ENCODE data around the gene G2E3.
A peak's percentile ranks its signal among the peaks of the same experiment; 100 is the strongest.
"Not testable (repeated sequence)": the region's sequence is repeated elsewhere in the genome, so short reads cannot be mapped to it uniquely, and the experiment has no call there.

G2E3 gene, protein sequence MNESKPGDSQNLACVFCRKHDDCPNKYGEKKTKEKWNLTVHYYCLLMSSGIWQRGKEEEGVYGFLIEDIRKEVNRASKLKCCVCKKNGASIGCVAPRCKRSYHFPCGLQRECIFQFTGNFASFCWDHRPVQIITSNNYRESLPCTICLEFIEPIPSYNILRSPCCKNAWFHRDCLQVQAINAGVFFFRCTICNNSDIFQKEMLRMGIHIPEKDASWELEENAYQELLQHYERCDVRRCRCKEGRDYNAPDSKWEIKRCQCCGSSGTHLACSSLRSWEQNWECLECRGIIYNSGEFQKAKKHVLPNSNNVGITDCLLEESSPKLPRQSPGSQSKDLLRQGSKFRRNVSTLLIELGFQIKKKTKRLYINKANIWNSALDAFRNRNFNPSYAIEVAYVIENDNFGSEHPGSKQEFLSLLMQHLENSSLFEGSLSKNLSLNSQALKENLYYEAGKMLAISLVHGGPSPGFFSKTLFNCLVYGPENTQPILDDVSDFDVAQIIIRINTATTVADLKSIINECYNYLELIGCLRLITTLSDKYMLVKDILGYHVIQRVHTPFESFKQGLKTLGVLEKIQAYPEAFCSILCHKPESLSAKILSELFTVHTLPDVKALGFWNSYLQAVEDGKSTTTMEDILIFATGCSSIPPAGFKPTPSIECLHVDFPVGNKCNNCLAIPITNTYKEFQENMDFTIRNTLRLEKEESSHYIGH

DNA sequence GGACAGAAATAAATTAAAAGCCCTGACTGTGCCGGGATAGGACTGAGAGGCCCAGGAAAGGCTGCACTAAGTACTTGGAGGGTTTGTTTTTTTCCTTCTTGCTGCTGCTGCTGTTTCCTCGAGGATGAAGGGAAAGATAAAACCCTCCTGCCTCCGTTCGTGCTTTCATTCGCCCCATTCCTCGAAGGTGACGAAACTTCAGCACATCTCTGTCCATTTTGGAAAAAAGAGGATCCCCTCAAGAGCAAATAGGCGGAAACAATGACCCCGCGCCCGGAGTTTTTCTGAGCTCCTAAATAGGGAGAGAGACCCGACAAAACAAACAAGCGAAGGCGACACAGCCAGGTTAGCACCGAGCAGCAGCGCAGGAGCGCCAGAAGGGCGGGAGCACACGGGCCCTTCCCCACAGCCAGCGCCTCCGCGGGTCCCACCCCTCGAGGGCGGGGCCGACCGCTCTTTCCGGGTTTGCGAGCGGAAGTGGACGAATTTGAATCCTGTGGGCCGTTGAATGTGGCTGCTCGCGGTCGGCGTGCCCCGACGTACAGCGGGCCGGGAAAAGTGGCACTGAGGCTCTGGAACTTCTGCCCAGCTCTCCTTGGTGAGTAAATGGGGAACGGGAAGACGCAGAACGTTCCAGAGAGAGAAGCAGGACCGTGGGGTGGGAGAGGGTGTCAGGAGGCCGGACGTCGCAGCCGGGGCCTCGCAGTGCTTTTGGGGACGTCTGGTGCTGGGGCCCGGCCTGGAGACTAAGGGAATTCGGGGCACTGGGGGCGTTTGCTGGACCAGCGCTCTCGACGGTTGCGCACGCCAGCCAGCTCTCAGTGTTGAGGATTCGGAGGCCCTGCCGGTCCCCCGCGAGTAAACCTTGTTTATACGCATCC lies at the start of gene G2E3:
TSS of gene G2E3 (plus strand) at position 484 of the 881 bp plus-strand sequence. CDS start 21,922 bp downstream, outside the sequence.
- peak; percentile 66 for DNase-seq

DNA sequence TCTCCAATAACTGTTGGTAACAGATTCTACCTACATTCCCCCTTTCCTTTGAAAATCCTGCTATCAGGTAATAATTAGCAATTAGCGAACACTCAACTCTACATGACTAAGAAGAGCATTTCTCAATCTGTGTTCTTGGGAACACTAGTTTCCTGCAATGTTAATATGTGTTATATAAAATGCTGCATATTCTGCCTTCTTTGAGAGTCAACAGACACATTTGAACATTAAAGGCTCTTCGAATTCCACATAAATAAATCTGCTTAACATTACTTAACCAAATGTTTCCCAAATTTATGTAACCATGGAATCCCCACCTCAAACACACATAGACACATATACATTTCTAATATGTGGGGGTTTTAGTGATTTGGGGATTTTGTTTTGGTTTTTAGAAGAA lies 41.2 kb upstream of the G2E3 start:
- no peak for DNase-seq

DNA sequence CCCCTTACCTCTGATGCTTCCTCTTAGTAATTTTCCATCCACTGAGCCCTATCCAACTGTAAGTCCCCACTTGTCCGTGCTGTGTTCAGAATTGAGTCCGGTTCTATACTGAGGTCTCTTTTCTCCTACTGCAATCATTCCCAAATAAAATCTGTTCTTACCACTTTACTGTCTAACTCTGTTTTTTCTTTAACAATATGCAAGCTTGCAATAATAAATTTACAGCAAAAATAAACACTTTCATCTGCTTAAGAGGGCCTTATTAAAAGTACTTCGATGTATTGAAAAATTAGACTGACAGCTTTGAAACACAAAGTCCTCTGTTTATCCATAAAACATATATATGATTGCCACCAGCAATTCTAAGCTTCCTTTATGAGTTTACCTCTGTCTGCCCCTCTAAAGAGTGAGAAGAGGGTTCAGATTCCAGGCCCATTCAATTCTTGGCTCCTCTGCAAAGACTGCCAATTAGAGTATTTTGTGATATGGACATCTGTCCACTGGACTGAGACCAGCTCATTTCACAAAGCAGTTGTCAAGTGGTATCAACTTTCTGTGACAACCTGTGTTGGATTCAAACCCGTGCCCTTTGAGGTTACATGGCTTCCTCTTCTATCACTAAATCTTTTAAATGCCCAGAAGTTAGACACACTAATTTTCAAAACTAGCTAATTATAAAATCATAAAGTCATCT lies 39.9 kb upstream of the G2E3 start:
- no peak for DNase-seq

DNA sequence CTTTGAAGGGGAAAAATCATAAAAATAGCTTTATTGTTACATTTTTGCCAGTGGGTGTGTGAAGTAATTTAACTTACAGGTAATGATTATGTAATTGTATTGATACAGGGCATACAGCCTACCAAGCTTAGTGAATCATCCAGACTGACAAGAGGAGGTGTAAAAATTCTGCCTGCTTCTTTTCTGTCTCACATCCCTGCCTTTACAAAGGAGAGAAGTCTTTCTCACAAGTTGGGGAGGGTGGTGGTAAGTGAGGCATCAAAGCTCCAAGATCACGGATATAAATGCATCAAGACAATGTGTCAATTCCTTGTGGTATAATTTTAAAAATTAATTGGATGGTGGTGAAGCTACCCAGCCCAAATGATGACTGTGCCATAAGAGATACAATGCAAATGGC lies 39.0 kb upstream of the G2E3 start:
- no peak for DNase-seq

DNA sequence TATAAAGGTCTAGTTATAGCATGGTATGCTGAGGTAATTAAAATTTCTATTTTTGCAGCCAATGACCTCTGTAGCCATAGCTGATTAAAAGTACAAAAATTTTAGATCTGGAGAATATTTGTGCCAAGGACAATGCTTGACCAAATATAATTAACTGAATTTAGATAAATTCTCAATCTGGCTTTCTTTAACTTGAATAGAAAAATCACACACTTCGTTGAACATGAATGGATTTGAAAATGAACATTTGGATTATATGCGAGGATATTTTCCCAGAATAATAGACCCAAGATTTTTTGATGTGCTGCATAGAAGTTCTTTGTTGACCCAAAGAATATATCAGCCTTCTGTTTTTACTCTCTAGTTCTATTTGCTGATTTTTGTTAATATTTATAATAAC lies 38.4 kb upstream of the G2E3 start:
- DNase-seq = no peak

DNA sequence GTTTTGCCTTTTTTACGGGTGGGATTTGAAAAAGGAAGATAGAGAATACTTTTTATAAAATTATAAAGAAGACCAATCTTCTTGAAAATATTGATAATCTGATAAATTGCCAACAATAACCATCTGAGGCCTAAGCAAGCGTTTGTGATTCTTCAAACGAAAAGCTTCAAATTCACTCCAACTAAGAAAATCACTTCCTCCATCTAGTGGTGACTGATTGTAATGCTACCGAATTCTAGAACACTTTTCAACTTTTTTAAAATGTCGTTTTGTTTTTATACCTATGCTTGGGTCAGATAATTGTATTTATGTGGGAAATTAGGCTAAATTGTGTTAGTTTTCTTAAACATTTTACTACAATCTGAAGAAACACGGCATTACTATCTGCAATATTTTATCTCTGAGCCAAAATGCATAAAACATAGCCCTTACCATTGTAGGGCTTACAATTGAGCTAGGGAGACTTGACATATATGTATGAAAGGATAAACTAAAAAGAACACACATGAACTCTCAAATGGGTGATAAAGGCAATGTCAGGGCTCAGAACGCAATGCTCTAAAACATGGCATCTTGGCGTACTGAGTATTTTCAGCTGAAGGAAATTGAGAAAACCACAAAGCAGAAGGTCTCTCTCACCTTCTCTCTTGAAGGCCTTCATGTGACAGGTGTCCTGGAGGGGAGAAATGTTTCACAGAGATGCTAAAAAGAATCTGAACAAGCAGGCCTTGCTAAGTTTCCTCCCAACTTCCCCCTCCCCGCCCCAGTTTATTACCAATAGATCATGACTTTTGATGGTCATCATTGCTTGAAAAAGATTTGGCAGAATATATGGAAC lies 36.8 kb upstream of the G2E3 start:
- peak; percentile 75 for DNase-seq

DNA sequence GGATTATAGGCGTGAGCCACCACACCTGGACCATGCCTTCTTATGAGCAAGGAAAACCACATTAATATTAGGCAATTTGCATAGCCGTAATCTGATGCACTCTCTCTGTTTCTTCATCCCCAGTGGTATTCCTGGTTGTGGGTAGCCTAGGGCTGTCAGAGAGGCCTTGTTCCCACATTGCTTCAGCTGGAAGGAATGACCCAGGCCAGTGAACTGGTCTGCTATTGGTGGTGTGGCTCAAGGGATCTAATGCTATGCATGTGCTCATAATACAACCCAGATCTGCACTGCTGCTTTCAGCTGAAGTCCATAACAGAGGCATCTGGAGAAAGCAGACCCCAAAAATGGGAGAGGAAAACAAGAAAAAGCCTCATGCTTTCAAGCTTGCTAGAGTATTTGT lies 33.1 kb upstream of the G2E3 start:
- DNase-seq = no peak

DNA sequence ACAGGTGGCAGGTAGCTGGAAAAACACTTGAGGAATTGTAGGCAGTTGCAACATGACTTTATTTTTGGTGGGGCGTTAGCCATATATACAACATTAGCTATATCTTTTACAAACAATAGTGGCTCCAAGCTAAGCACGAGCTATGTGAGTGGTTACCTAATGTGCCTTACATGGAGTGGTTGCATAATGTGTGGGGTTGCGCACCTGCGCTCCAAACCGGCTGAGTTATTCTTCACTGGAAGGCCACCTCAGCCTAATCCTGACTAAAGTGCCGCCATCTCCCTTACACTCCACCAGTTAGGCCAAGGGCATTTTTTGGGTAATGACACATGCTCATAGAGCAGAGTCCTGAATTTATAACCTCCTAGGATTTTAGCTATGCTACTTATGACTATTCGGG lies 31.8 kb upstream of the G2E3 start:
- DNase-seq = no peak

DNA sequence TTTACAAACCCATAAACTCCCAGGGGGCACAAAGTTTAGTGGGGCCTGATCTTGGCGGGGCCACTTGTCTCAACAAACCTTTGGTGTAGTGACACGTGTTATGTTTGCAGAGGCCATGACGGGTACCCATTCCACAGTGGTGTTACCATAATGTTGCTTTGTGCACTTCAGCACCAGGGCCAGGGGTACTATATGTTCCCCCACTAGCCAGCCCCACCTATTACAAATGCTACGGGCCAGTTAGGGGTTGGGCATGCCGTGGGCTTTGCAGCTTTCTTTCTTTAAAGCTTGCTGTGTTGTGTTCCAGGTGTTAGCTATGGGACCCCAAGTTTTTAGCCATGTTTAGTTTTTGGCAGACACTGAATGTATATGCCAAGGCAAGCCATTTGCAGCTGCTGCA lies 30.8 kb upstream of the G2E3 start:
- no peak for DNase-seq

DNA sequence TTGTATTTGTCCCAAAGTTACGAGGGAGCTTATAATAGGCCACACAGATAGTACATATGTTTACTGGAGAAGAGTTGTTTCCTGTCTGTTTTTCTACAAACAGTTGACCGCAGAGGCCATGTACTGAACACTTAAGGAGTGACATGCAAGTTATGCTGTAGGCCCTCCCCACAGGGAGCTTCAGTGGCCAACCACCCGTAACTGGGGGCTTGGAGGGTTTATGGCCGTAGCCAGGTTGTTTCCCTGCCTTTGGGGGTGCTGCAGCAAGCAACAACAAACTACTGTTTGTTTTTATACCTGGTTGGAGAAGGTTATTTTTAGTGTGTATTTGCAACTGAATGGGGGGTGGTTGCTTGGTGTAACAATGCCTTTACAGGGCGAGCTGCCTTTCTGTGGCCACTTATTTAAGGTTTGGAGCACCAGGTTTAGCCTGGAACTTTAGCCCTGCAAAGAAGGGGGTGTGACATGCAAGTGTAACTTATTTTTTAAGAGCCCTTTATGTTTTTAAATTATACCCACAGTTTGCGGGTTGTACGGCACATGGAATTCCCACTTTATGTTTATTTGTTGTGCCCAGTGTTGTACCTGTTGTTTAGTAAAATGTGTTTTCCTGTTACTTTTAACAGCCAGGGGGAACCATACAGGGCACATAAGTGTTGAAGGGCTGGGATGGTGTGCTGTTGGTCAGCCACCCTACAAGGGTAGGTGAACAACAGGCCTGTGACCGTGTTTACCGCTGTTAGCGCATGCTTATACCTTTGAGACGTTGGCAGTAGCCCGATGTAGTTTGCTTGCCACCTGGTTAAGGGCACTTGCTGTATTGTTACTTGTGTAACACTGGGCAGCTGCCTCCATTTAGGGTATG lies 29.9 kb upstream of the G2E3 start:
- no peak for DNase-seq

DNA sequence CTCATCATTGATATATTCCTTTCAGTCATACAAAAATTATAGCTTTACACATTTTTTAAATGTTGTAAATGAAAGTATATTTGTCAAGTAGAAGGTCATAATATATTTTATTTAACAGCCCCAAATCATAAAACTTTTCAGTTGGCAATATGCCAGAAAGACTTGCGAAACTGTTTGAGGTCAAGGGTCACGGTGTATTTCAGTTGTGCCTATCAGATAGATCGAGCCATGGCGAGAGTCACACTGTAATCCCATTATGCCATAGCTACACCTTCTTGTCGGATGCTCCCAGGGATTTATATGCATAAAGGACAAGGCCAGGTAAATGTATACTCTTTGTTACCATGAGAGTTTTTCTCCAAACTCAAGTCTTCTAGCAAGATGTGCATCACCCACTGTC lies 26.7 kb upstream of the G2E3 start:
- DNase-seq = no peak

DNA sequence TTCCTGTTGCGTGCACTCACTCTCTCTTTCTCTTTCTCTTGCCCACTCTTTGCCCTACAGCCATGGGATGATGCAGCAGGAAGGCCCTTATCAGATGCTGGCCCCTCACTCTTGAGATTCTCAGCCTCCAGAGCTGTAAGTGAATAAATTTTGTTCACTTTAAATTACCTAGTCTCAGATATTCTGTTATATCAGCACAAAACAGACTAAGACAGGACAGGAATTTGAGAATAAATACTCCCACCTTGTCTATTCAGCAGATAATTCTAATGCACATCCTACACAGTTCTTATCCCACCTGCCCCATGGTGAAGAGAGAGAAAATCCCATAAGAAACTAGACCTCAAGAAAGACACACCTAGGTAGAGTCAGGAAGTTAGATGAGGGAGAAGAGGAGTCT lies 25.8 kb upstream of the G2E3 start:
- no peak for DNase-seq

DNA sequence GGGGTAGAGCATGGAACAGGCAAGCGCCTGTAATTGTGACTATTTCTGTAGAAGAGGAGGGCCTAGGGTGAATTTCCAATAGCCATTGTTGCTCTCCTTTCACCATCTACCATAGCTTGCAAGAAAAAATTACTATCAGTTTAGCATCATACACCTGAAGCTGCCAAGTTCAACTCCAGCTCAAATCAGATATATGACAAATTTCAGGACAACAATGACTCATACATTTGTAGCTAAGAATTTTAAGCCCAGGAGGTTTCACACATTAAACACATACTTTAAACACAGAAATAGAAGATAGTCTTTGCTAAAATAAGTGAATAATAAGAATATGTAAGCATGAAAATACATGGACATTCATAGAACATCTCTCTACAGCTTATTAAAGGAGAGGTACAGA lies 17.6 kb upstream of the G2E3 start:
- no peak for DNase-seq

DNA sequence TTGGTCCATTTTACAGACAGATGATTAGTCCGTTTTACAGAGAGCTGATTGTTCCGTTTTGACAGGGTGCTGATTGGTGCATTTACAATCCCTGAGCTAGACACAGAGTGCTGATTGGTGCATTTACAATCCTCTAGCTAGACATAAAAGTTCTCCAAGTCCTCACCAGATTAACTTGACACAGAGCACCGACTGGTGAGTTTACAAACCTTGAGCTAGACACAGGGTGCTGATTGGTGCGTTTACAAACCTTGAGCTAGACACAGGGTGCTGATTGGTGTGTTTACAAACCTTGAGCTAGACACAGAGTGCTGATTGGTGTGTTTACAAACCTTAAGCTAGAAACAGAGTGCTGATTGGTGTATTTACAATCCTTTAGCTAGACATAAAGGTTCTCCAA lies 12.2 kb upstream of the G2E3 start:
- not testable (repeated sequence) for DNase-seq

DNA sequence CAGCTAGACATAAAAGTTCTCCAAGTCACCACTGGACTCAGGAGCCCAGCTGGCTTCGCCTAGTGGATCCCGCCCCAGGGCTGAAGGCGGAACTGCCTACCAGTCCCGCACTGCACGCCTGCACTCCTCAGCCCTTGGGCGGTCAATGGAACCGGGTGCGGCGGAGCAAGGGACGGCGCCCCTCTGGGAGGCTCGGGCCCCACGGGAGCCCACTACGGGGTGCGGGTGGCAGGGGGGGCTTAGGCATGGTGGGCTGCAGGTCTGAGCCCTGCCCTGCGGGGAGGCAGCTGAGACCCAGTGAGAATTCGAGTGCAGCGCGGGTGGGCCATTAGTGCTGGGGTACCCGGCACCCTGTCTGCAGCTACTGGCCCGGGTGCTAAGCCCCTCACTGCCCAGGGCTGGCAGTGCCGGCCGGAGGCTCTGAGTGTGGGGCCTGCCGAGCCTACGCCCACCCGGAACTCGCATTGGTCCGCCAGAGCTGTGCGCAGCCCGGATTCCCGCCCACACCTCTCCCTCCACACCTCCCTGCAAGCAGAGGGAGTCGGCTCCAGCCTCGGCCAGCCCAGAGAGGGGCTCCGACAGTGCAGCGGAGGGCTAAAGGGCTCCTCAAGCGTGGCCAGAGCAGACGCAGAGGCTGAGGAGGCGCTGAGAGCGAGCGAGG lies 11.4 kb upstream of the G2E3 start:
- DNase-seq = no peak

DNA sequence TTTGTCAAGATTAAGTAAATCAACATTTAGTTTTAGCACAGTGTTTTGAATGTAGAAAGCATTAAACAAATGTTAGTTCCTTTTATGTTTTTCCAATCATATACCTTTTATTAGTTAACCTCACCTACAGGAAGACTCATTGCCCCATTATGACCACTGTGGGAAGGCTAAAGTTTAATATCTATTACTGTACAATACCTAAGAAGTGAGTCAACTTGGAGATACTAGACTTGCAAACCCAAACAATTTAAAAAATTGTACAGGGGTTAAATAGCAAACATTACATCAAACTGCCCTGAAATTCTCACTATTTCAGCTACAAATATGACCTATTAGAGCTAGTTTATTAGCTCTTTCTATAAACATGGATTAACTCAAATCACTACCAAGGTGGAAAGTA lies 8.6 kb upstream of the G2E3 start:
- DNase-seq = no peak

DNA sequence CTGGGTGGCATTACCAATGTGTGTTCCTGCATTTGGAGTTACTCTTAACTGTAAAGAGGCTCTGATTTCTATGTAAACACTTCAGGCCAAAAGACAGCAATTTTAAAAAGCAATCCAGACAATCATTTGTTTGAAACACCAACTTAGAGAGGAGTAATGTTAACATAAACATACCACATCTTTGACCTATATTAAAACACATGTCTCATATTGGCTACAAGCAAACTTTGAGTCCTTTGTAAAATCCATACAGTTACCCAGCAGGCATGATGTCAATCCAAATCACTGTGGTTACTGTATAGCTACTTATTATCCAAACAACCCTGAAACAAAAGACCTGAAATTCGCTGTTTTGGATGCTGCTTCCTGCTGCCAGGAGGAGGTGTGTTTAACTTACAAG lies 7.5 kb upstream of the G2E3 start:
- no peak for DNase-seq

DNA sequence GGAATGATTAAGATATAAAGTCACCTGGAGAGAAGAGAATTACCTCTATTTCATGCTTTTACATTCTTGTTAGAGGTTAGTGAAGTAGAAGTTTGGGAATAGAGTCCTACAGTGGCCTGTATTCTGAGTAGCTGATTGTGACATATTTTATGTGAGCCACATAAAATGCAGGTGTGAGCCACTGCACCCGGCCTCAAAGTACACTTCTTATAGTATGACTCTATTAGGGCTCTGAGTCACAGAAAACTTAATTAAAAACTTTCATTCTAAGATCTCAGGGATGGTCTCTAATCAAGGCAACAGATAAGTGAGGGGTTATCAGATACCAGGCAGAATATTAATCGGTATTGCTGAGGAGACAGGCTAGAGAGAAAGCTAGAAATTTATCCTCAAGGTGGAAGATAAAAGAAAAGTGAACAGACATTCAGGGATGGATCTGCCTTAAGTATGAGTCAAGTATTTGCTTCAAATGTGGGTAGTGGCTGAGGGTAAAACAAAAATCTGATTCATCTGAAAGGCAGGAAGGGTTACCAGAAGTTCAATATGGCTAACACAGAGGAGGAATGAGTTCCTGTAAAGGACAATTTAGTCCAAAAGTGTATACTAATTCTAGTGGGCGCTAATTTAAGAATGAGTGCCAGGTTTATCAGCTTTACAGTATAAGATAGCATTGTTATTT lies 5.5 kb upstream of the G2E3 start:
- no peak for DNase-seq

DNA sequence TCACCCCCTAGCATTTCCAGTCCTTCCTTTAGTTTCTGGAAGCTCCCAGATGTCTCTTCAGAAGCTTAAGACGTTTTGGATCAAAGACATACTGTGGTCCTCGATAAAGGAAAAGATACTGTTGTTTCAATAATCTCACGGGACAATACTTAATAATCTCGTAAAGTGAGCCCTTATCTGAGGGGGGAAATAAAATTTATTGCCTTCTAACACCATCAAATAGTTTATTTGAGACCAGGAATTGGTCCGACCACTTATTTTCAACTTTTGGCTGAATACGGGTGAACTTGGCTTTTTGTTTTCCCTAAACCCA lies 640 bp upstream of the G2E3 start:
- no peak for DNase-seq

DNA sequence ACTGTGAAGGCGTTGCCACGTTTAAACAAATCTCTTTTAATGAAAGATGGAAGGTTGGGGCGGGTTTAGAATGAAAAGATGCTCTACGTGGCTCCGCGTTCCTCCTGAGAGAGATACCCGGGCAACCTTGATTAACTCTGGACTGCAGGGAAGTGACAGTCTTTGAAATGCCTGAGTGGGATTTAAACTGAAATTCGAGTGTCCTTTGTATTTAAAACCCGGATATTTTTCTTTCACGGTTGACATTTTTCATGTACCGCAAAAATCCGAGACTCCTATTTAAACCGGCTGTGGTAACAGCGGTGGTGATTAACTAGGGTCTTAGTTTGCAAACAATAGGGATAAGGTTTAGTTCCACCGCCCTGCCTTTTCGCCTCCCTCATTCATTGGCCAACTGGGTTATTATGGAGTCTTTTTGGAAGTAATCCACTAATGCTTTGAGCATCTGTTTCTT lies 707 bp downstream of the G2E3 start:
- peak; percentile 24 for DNase-seq

All from NCI-H1694 (cell line).